H9 (cell line): Measurements from ENCODE around the gene HLX. TPM values are rescaled to one million over a fixed set of nuclear protein-coding genes. Genes with fewer than 3 reads are reported as not detected.

Experiments
- DNase-seq: peaks from one replicate; pipeline ENCODE4 v3.0.0-alpha.2; 2017
- H2AFZ ChIP-seq: one replicate; pipeline ENCODE4 v1.6.1; 2013; ENCODE audit warnings: mild to moderate bottlenecking, low read length, control low read depth, moderate library complexity
- H2AK5ac ChIP-seq: 2 replicates; pipeline ENCODE4 v1.6.1; 2013; ENCODE audit warnings: low read length, control low read depth, mixed read lengths; ENCODE audit not compliant: insufficient read length
- H2BK120ac ChIP-seq: one replicate; pipeline ENCODE4 v1.6.1; 2013; ENCODE audit warnings: low read depth, mild to moderate bottlenecking, low read length, control low read depth, inconsistent platforms; ENCODE audit not compliant: poor library complexity, severe bottlenecking
- H2BK12ac ChIP-seq: 2 replicates; pipeline ENCODE4 v1.6.1; 2013; ENCODE audit warnings: low read length, control low read depth, mixed read lengths, low read depth; ENCODE audit not compliant: insufficient read length
- H2BK15ac ChIP-seq: 2 replicates; pipeline ENCODE4 v1.6.1; 2013; ENCODE audit warnings: low read depth, low read length, control low read depth
- H2BK20ac ChIP-seq: one replicate; pipeline ENCODE4 v1.6.1; 2013; ENCODE audit warnings: low read depth, mild to moderate bottlenecking, low read length, control low read depth, inconsistent platforms; ENCODE audit not compliant: poor library complexity, severe bottlenecking
- H2BK5ac ChIP-seq: 2 replicates; pipeline ENCODE4 v1.6.1; 2013; ENCODE audit warnings: low read length, control low read depth, mixed read lengths; ENCODE audit not compliant: insufficient read length
- H3K14ac ChIP-seq: 2 replicates; pipeline ENCODE4 v1.6.1; 2013; ENCODE audit warnings: low read length, control low read depth; ENCODE audit not compliant: insufficient read depth
- H3K18ac ChIP-seq: 2 replicates; pipeline ENCODE4 v1.6.1; 2013; ENCODE audit warnings: low read depth, mild to moderate bottlenecking, mixed read lengths, low read length, control low read depth; ENCODE audit not compliant: insufficient read length
- H3K23ac ChIP-seq: 2 replicates; pipeline ENCODE4 v1.6.1; 2013; ENCODE audit warnings: low read length, control low read depth, mixed read lengths, low read depth; ENCODE audit not compliant: insufficient read length
- H3K23me2 ChIP-seq: 2 replicates; pipeline ENCODE4 v1.6.1; 2013; ENCODE audit warnings: low read depth, mild to moderate bottlenecking, mixed read lengths, low read length, control low read depth; ENCODE audit not compliant: insufficient read length, poor library complexity, severe bottlenecking
- H3K27ac ChIP-seq: 2 replicates; pipeline ENCODE4 v1.5.1; 2013; ENCODE audit warnings: low read length, control low read depth, mixed read lengths, low read depth; ENCODE audit not compliant: insufficient read length
- H3K27me3 ChIP-seq: 2 replicates; pipeline ENCODE4 v1.6.1; 2013; ENCODE audit warnings: low read length, control low read depth, inconsistent platforms; ENCODE audit not compliant: insufficient read depth
- H3K4ac ChIP-seq: 2 replicates; pipeline ENCODE4 v1.6.1; 2013; ENCODE audit warnings: low read depth, mild to moderate bottlenecking, control low read depth, inconsistent platforms, low read length, moderate library complexity
- H3K4me1 ChIP-seq: 2 replicates; pipeline ENCODE4 v1.6.1; 2013; ENCODE audit warnings: low read length, control low read depth, inconsistent platforms; ENCODE audit not compliant: insufficient read depth
- H3K4me2 ChIP-seq: 2 replicates; pipeline ENCODE4 v1.6.1; 2013; ENCODE audit warnings: low read length, control low read depth, mixed read lengths; ENCODE audit not compliant: insufficient read length, insufficient read depth
- H3K56ac ChIP-seq: 2 replicates; pipeline ENCODE4 v1.6.1; 2013; ENCODE audit warnings: low read depth, mild to moderate bottlenecking, mixed read lengths, low read length, control low read depth; ENCODE audit not compliant: insufficient read length
- H3K79me1 ChIP-seq: 2 replicates; pipeline ENCODE4 v1.6.1; 2013; ENCODE audit warnings: low read depth, mild to moderate bottlenecking, moderate library complexity, low read length, control low read depth, inconsistent platforms; ENCODE audit not compliant: insufficient read depth, poor library complexity, severe bottlenecking
- H3K79me2 ChIP-seq: 2 replicates; pipeline ENCODE4 v1.6.1; 2013; ENCODE audit warnings: low read length, control low read depth, inconsistent platforms; ENCODE audit not compliant: insufficient read depth
- H3K9ac ChIP-seq: 2 replicates; pipeline ENCODE4 v1.6.1; 2013; ENCODE audit warnings: low read length, control low read depth, mixed read lengths; ENCODE audit not compliant: insufficient read length; ENCODE audit errors: extremely low read depth
- H3K9me3 ChIP-seq: one replicate; pipeline ENCODE4 v1.6.1; 2013; ENCODE audit warnings: low read depth, low read length, inconsistent platforms; ENCODE audit not compliant: control insufficient read depth
- H3T11ph ChIP-seq: one replicate; pipeline ENCODE4 v1.6.1; 2013; ENCODE audit warnings: mild to moderate bottlenecking, low read length, control low read depth, inconsistent platforms
- H4K20me1 ChIP-seq: one replicate; pipeline ENCODE4 v1.6.1; 2013; ENCODE audit not compliant: control insufficient read depth, insufficient read length, insufficient read depth
- H4K5ac ChIP-seq: 2 replicates; pipeline ENCODE4 v1.6.1; 2013; ENCODE audit warnings: low read depth, mild to moderate bottlenecking, mixed read lengths, low read length, control low read depth; ENCODE audit not compliant: insufficient read length
- H4K8ac ChIP-seq: replicated peaks from 2 replicates; pipeline ENCODE4 v1.6.1; 2013; ENCODE audit warnings: low read length, control low read depth, mixed read lengths, low read depth; ENCODE audit not compliant: insufficient read length
- H4K91ac ChIP-seq: 2 replicates; pipeline ENCODE4 v1.6.1; 2013; ENCODE audit warnings: low read depth, mild to moderate bottlenecking, moderate library complexity, mixed read lengths, low read length, control low read depth; ENCODE audit not compliant: insufficient read length
- H3K27ac Mint-ChIP-seq, 3 experiments: 2 replicates in 2 of 3; 3 replicates in 1 of 3; pipeline ENCODE4 v1.8.0; 2020 to 2021; ENCODE audit warnings: mixed read lengths in 3 of 3, mild to moderate bottlenecking in 1 of 3, moderate library complexity in 1 of 3
- H3K27me3 Mint-ChIP-seq: 2 replicates; pipeline ENCODE4 v1.8.0; 2021; ENCODE audit warnings: low read depth, mild to moderate bottlenecking, moderate library complexity, mixed read lengths
- H3K36me3 Mint-ChIP-seq, 3 experiments: 2 replicates in 2 of 3; 3 replicates in 1 of 3; pipeline ENCODE4 v1.8.0; 2020 to 2021; ENCODE audit warnings: low read depth in 3 of 3, mixed read lengths in 3 of 3; ENCODE audit not compliant: insufficient read depth in 1 of 3
- H3K4me1 Mint-ChIP-seq, 2 experiments: 2 replicates each; pipeline ENCODE4 v1.8.0; 2020; ENCODE audit warnings: mixed read lengths in 2 of 2
- H3K4me3 Mint-ChIP-seq, 2 experiments: 2 replicates in 1 of 2; 3 replicates in 1 of 2; pipeline ENCODE4 v1.8.0; 2020 to 2021; ENCODE audit warnings: mild to moderate bottlenecking in 2 of 2, mixed read lengths in 2 of 2, moderate library complexity in 1 of 2
- H3K9me3 Mint-ChIP-seq, 2 experiments: 2 replicates in 1 of 2; 3 replicates in 1 of 2; pipeline ENCODE4 v1.8.0; 2020; ENCODE audit warnings: mild to moderate bottlenecking in 2 of 2, mixed read lengths in 2 of 2, moderate library complexity in 1 of 2
- whole genome bisulfite sequencing: extraction: QIAGEN DNeasy Blood & Tissue Kit; methylation state at CpG from one replicate; pipeline ENCODE4 v1.1.7; 2013; ENCODE audit warnings: missing lambda C conversion rate, low lambda C conversion rate, mixed read lengths; ENCODE audit not compliant: insufficient read length; ENCODE audit errors: extremely low coverage; 5-methylcytosine and 5-hydroxymethylcytosine counted together
- total RNA-seq: library from RNA; stranded (reverse); gene quantifications from 2 replicates; pipeline ENCODE4 v1.2.1, GENCODE V29; 2021
- TF ChIP-seq, protein P1 (sequence below): fragments of 200-600 bp; sonication (generic); conservative IDR thresholded peaks from 3 replicates; pipeline ENCODE4 v1.8.0; 2021; ENCODE audit warnings: antibody characterized with exemption, mild to moderate bottlenecking

The HLX gene
- total RNA-seq, 1 experiment from 2014 or later: 0.37 TPM

DNA sequence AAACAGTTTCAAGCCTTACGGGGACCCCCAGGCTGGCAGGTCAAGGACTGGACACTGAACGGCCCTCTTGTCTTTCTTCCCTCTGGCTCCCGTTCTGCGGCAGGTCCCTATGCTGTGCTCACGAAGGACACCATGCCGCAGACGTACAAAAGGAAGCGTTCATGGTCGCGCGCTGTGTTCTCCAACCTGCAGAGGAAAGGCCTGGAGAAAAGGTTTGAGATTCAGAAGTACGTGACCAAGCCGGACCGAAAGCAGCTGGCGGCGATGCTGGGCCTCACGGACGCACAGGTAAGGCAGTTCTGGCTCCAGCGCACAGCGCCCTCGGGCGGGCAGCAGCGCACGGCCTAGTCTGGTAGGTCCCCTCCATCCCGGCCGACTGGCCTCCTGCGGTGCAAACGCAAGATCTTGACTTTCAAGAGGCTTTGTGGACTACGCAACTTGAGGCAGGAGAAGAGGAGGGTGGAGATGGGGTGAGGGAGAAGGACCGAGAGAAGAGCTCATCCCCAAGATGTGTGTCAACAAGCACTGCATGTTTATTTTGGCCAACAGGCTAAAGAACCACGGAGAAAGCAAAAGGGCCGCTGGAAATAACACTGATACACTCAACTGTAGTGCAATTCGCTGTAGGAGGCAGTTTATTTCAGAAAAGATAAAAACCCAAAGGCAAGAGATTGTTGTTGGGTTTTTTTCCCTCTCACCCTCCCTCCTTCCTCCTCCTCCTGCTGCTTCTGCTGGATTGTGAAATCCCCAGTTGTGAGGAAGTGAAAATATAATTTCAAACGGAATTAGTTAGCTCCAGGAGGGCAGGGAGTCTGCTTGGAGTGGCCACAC, 3.0 kb downstream of the HLX start:
- peaks cover 97% of the 10 kb centered on the region for H3K27me3 ChIP-seq
- H4K20me1 ChIP-seq: peaks cover 3% of the 10 kb centered on the region
- Mint-ChIP-seq H3K27me3 (peaks cover 100% of the 10 kb centered on the region), H3K4me1 (peaks cover 48 to 74% of the 10 kb centered on the region in 2 experiments), H3K27ac (no peak overlapping the region), H3K4me3 (peak overlapping the region; percentile 11 to 67; a peak in 4 of 5 replicates), H3K36me3 (no peaks in the 10 kb centered on the region; a peak in 2 of 7 replicates), H3K9me3 (peaks cover 0 to 3% of the 10 kb centered on the region in 2 experiments; a peak in 1 of 5 replicates)
- H3K23ac ChIP-seq: no peak overlapping the region
- DNase-seq: peak; percentile 93
- H3K9ac ChIP-seq: no peak overlapping the region
- no peak overlapping the region for H3K4ac ChIP-seq
- H4K5ac ChIP-seq: no peak overlapping the region
- H3K4me2 ChIP-seq: peak overlapping the region; percentile 24
- peaks cover 18% of the 10 kb centered on the region for H3K23me2 ChIP-seq
- H3K4me1 ChIP-seq: no peaks in the 10 kb centered on the region
- no peak overlapping the region for H2BK12ac ChIP-seq
- no peak overlapping the region for H3K14ac ChIP-seq
- H2BK20ac ChIP-seq: no peak overlapping the region
- H4K91ac ChIP-seq: no peak overlapping the region
- no peak overlapping the region for H4K8ac ChIP-seq
- H3K9me3 ChIP-seq: no peaks in the 10 kb centered on the region
- H3K79me2 ChIP-seq: no peaks in the 10 kb centered on the region
- H3T11ph ChIP-seq: no peak overlapping the region
- no peak overlapping the region for H2BK5ac ChIP-seq
- no peak overlapping the region for H2BK15ac ChIP-seq
- H2AK5ac ChIP-seq: no peak overlapping the region
- no peak overlapping the region for H3K27ac ChIP-seq
- TF ChIP-seq, protein P1, sequence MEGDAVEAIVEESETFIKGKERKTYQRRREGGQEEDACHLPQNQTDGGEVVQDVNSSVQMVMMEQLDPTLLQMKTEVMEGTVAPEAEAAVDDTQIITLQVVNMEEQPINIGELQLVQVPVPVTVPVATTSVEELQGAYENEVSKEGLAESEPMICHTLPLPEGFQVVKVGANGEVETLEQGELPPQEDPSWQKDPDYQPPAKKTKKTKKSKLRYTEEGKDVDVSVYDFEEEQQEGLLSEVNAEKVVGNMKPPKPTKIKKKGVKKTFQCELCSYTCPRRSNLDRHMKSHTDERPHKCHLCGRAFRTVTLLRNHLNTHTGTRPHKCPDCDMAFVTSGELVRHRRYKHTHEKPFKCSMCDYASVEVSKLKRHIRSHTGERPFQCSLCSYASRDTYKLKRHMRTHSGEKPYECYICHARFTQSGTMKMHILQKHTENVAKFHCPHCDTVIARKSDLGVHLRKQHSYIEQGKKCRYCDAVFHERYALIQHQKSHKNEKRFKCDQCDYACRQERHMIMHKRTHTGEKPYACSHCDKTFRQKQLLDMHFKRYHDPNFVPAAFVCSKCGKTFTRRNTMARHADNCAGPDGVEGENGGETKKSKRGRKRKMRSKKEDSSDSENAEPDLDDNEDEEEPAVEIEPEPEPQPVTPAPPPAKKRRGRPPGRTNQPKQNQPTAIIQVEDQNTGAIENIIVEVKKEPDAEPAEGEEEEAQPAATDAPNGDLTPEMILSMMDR: peak; percentile 79
- H3K79me1 ChIP-seq: no peaks in the 10 kb centered on the region
- no peak overlapping the region for H2AFZ ChIP-seq
- no peak overlapping the region for H2BK120ac ChIP-seq
- H3K56ac ChIP-seq: no peak overlapping the region
- H3K18ac ChIP-seq: no peak overlapping the region
- WGBS: no CpG with 5 or more reads among the region's 34 CpGs
